ENCODE results near the gene SLC35E3. TPM values are rescaled to one million over a fixed set of nuclear protein-coding genes. Genes with fewer than 3 reads are reported as not detected.

SLC35E3 gene
- total and polyA plus RNA-seq, 2 of the 13 experiments (the other 11 are each of a cell fraction or from before 2014, with no cell fraction given), result 13.0 to 22.1 TPM

DNA sequence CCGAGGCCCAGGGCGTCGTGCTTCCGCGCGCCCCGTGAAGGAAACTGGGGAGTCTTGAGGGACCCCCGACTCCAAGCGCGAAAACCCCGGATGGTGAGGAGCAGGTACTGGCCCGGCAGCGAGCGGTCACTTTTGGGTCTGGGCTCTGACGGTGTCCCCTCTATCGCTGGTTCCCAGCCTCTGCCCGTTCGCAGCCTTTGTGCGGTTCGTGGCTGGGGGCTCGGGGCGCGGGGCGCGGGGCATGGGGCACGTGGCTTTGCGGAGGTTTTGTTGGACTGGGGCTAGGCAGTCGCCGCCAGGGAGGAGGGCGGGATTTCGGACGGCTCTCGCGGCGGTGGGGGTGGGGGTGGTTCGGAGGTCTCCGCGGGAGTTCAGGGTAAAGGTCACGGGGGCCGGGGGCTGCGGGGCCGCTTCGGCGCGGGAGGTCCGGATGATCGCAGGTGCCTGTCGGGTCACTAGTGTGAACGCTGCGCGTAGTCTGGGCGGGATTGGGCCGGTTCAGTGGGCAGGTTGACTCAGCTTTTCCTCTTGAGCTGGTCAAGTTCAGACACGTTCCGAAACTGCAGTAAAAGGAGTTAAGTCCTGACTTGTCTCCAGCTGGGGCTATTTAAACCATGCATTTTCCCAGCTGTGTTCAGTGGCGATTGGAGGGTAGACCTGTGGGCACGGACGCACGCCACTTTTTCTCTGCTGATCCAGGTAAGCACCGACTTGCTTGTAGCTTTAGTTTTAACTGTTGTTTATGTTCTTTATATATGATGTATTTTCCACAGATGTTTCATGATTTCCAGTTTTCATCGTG lies 62.6 kb downstream of the SLC35E3 start (continued):
- TF ChIP-seq, protein P1, sequence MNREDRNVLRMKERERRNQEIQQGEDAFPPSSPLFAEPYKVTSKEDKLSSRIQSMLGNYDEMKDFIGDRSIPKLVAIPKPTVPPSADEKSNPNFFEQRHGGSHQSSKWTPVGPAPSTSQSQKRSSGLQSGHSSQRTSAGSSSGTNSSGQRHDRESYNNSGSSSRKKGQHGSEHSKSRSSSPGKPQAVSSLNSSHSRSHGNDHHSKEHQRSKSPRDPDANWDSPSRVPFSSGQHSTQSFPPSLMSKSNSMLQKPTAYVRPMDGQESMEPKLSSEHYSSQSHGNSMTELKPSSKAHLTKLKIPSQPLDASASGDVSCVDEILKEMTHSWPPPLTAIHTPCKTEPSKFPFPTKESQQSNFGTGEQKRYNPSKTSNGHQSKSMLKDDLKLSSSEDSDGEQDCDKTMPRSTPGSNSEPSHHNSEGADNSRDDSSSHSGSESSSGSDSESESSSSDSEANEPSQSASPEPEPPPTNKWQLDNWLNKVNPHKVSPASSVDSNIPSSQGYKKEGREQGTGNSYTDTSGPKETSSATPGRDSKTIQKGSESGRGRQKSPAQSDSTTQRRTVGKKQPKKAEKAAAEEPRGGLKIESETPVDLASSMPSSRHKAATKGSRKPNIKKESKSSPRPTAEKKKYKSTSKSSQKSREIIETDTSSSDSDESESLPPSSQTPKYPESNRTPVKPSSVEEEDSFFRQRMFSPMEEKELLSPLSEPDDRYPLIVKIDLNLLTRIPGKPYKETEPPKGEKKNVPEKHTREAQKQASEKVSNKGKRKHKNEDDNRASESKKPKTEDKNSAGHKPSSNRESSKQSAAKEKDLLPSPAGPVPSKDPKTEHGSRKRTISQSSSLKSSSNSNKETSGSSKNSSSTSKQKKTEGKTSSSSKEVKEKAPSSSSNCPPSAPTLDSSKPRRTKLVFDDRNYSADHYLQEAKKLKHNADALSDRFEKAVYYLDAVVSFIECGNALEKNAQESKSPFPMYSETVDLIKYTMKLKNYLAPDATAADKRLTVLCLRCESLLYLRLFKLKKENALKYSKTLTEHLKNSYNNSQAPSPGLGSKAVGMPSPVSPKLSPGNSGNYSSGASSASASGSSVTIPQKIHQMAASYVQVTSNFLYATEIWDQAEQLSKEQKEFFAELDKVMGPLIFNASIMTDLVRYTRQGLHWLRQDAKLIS (CRISPR knock-in tag; IDR thresholded peaks at IDR 0.05), result peak; percentile 96
- TF ChIP-seq MLLT10 (CRISPR knock-in tag; IDR thresholded peaks at IDR 0.05) (peak; percentile 98), RBFOX2 (IDR thresholded peaks at IDR 0.05; ENCODE audit: low read depth, low read length) (peak; percentile 94), KLF13 (CRISPR knock-in tag; IDR thresholded peaks at IDR 0.05) (no peak), PAWR (CRISPR knock-in tag; IDR thresholded peaks at IDR 0.05; ENCODE audit: borderline replicate concordance) (no peak), MXI1 (IDR thresholded peaks at IDR 0.05; ENCODE audit: borderline replicate concordance, low read depth, low read length) (peak; percentile 35; the same call in 2 of the 3 replicates), KDM5B (CRISPR knock-in tag; IDR thresholded peaks at IDR 0.05; ENCODE audit: borderline replicate concordance) (peak; percentile 33; the same call in 1 of the 2 replicates), ZNF383 (CRISPR knock-in tag; IDR thresholded peaks at IDR 0.05; ENCODE audit: borderline replicate concordance) (no peak), NBN (conservative IDR thresholded peaks at IDR 0.05) (no peak), ATRX (CRISPR knock-in tag; IDR thresholded peaks at IDR 0.05; ENCODE audit: borderline replicate concordance) (no peak)
- TF ChIP-seq, protein P2, sequence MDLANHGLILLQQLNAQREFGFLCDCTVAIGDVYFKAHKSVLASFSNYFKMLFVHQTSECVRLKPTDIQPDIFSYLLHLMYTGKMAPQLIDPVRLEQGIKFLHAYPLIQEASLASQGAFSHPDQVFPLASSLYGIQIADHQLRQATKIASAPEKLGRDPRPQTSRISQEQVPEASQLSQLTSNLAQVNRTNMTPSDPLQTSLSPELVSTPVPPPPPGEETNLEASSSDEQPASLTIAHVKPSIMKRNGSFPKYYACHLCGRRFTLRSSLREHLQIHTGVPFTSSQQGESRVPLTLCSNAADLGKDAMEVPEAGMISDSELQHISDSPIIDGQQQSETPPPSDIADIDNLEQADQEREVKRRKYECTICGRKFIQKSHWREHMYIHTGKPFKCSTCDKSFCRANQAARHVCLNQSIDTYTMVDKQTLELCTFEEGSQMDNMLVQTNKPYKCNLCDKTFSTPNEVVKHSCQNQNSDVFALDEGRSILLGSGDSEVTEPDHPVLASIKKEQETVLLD (CRISPR knock-in tag; IDR thresholded peaks at IDR 0.05; ENCODE audit: low read depth), result peak; percentile 83
- TF ChIP-seq, protein P3, sequence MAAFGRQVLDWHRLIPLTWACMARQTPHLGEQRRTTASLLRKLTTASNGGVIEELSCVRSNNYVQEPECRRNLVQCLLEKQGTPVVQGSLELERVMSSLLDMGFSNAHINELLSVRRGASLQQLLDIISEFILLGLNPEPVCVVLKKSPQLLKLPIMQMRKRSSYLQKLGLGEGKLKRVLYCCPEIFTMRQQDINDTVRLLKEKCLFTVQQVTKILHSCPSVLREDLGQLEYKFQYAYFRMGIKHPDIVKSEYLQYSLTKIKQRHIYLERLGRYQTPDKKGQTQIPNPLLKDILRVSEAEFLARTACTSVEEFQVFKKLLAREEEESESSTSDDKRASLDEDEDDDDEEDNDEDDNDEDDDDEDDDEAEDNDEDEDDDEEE (CRISPR knock-in tag; IDR thresholded peaks at IDR 0.05), result peak; percentile 34; the same call in 1 of the 2 replicates
- TF ChIP-seq, protein P4, sequence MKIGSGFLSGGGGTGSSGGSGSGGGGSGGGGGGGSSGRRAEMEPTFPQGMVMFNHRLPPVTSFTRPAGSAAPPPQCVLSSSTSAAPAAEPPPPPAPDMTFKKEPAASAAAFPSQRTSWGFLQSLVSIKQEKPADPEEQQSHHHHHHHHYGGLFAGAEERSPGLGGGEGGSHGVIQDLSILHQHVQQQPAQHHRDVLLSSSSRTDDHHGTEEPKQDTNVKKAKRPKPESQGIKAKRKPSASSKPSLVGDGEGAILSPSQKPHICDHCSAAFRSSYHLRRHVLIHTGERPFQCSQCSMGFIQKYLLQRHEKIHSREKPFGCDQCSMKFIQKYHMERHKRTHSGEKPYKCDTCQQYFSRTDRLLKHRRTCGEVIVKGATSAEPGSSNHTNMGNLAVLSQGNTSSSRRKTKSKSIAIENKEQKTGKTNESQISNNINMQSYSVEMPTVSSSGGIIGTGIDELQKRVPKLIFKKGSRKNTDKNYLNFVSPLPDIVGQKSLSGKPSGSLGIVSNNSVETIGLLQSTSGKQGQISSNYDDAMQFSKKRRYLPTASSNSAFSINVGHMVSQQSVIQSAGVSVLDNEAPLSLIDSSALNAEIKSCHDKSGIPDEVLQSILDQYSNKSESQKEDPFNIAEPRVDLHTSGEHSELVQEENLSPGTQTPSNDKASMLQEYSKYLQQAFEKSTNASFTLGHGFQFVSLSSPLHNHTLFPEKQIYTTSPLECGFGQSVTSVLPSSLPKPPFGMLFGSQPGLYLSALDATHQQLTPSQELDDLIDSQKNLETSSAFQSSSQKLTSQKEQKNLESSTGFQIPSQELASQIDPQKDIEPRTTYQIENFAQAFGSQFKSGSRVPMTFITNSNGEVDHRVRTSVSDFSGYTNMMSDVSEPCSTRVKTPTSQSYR (CRISPR knock-in tag; IDR thresholded peaks at IDR 0.05; ENCODE audit: borderline replicate concordance), result peak; percentile 79; the same call in 1 of the 2 replicates
- TF ChIP-seq, protein P5, sequence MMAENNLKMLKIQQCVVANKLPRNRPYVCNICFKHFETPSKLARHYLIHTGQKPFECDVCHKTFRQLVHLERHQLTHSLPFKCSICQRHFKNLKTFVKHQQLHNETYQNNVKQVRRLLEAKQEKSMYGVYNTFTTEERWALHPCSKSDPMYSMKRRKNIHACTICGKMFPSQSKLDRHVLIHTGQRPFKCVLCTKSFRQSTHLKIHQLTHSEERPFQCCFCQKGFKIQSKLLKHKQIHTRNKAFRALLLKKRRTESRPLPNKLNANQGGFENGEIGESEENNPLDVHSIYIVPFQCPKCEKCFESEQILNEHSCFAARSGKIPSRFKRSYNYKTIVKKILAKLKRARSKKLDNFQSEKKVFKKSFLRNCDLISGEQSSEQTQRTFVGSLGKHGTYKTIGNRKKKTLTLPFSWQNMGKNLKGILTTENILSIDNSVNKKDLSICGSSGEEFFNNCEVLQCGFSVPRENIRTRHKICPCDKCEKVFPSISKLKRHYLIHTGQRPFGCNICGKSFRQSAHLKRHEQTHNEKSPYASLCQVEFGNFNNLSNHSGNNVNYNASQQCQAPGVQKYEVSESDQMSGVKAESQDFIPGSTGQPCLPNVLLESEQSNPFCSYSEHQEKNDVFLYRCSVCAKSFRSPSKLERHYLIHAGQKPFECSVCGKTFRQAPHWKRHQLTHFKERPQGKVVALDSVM (CRISPR knock-in tag; IDR thresholded peaks at IDR 0.05), result no peak

Data from HepG2 (cell line).